SK-N-MC (cell line): ENCODE results near the gene CPNE5.

Source experiments
- DNase-seq: peaks from one replicate; pipeline ENCODE4 v3.0.0-alpha.2; 2011; ENCODE audit warnings: low read depth, low spot score
- H3K27ac ChIP-seq: fragments of 200-600 bp; sonication (generic); 2 replicates; pipeline ENCODE4 v1.5.1; 2016; ENCODE audit warnings: mixed run types
- H3K36me3 ChIP-seq: fragments of 200-600 bp; sonication (generic); 2 replicates; pipeline ENCODE4 v1.6.1; 2017; ENCODE audit warnings: antibody characterized with exemption, low read length, mixed read lengths; ENCODE audit not compliant: insufficient read depth
- H3K4me3 ChIP-seq: fragments of 200-600 bp; sonication (generic); 2 replicates; pipeline ENCODE4 v1.5.1; 2016
- H3K9ac ChIP-seq: fragments of 200-600 bp; sonication (generic); 2 replicates; pipeline ENCODE4 v1.8.0; 2017; ENCODE audit warnings: mixed run types, mixed read lengths; ENCODE audit not compliant: insufficient read length
- H3K9me3 ChIP-seq: fragments of 200-600 bp; sonication (generic); 2 replicates; pipeline ENCODE4 v1.6.1; 2017; ENCODE audit warnings: low read depth, mild to moderate bottlenecking, antibody characterized with exemption, low read length, moderate library complexity, mixed read lengths
- EZH2 ChIP-seq: fragments of 200-600 bp; sonication (generic); IDR thresholded peaks from one replicate; pipeline ENCODE4 v1.6.1; 2017; ENCODE audit warnings: antibody characterized with exemption
- FOXP2 ChIP-seq: optimal IDR thresholded peaks from 2 replicates; pipeline ENCODE3; 2011; ENCODE audit warnings: mild to moderate bottlenecking, moderate library complexity; ENCODE audit not compliant: insufficient read depth; ENCODE audit errors: extremely low read length, control extremely low read depth
- POLR2AphosphoS5 ChIP-seq: IDR thresholded peaks from 2 replicates; pipeline ENCODE4 v1.6.1; 2012; ENCODE audit warnings: mild to moderate bottlenecking, low read depth, low read length, borderline replicate concordance

CPNE5 gene

DNA sequence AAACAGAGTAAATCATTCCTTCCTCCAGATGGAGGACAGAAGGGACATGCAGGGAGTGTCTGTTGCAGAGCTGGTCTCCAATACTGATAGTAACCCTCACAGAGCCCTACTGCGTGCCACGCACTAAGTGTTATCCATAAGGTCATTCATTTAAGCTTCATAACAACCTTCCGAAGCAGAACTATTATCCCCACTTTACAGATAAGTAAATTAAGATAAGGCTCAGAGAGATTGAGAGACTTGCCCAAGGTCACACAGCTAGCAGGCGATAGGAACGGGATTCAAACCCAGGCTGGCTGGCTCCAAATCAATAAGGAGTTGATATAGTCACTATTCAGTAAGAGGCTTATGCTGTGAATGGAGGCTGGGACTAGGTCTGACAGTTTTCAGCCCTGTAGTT, 30.6 kb downstream of the CPNE5 start:
- Histone ChIP-seq H3K9me3 (no peaks in the 10 kb centered on the region), H3K9ac (no peak overlapping the region), H3K36me3 (no peaks in the 10 kb centered on the region), H3K27ac (no peak overlapping the region), H3K4me3 (no peak overlapping the region)
- TF ChIP-seq FOXP2 (no peak), EZH2 (no peak), POLR2AphosphoS5 (no peak)
- no peak for DNase-seq

DNA sequence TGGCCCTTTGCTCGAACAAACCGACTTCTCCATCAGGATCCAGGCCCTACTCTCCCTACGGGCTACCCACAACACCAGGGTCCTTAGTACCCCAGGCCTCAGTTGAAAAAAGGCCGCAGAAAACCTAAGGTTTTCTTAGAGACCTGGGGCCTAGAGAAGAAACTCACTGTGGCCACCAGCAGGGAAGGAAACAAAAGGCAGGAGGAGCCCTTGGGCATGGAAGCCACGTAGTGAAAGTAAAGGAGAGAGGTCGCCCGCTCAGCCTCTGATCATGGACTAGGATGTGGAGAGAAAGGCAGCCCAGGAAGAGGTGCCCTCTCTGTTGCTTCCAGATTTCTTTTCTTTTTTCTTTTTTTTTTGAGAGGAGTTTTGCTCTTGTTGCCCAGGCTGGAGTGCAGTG, 31.5 kb downstream of the CPNE5 start:
- TF ChIP-seq POLR2AphosphoS5 (no peak), FOXP2 (no peak), EZH2 (no peak)
- DNase-seq: no peak
- no peak overlapping the region for H3K27ac ChIP-seq

DNA sequence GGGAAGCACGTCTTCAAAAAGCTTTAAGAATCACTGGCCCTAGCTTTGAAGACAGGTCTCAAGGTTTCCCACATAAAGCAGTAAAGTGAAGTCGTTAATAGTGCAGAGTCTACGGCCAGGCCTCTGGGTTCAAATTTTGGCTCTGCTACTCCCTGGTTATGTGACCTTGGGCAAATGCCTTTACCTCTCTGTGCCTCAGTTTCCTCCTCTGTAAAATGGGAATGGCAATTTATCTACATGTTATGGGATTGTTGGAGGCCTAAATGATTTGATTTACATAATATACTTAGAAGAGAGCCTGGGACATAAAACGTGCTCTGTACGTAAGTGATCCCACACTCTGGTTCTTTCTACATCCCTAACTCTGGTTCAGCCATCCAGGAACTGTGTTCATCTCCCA, 32.1 kb downstream of the CPNE5 start:
- H3K27ac ChIP-seq: no peak overlapping the region
- H3K36me3 ChIP-seq: no peaks in the 10 kb centered on the region
- no peak overlapping the region for H3K4me3 ChIP-seq
- no peak for TF ChIP-seq POLR2AphosphoS5
- no peak for TF ChIP-seq EZH2
- no peak for TF ChIP-seq FOXP2
- DNase-seq: no peak
- H3K9ac ChIP-seq: no peak overlapping the region
- no peaks in the 10 kb centered on the region for H3K9me3 ChIP-seq

More for the DNA sequence above, 31.5 kb downstream of the CPNE5 start:
- Histone ChIP-seq H3K9me3 (no peaks in the 10 kb centered on the region), H3K9ac (no peak overlapping the region), H3K4me3 (no peak overlapping the region), H3K36me3 (no peaks in the 10 kb centered on the region)

DNA sequence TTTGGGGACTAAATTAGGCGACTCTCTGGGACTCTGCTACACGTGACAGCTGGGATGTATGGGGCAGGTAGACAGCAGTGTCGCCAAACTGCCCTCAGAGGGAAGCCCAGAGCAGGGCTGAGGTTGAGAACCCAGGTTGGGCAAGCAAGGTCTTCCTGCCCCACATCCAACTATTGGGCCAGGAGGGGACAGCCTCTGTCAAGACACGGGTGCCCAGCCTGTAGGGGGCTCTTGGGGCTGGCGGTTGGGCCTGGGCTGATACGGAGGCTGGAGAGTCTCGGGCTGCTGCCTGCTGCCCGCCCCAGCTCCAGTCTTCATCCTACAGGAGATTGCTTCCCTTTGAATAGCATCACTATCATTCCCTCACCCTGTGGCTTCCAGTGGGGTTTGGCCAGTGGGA, 33.3 kb downstream of the CPNE5 start:
- H3K9ac ChIP-seq: no peak overlapping the region
- no peak overlapping the region for H3K4me3 ChIP-seq
- no peak for TF ChIP-seq FOXP2
- no peak for TF ChIP-seq EZH2
- no peak for TF ChIP-seq POLR2AphosphoS5
- DNase-seq: no peak
- no peaks in the 10 kb centered on the region for H3K36me3 ChIP-seq
- H3K9me3 ChIP-seq: no peaks in the 10 kb centered on the region
- no peak overlapping the region for H3K27ac ChIP-seq

DNA sequence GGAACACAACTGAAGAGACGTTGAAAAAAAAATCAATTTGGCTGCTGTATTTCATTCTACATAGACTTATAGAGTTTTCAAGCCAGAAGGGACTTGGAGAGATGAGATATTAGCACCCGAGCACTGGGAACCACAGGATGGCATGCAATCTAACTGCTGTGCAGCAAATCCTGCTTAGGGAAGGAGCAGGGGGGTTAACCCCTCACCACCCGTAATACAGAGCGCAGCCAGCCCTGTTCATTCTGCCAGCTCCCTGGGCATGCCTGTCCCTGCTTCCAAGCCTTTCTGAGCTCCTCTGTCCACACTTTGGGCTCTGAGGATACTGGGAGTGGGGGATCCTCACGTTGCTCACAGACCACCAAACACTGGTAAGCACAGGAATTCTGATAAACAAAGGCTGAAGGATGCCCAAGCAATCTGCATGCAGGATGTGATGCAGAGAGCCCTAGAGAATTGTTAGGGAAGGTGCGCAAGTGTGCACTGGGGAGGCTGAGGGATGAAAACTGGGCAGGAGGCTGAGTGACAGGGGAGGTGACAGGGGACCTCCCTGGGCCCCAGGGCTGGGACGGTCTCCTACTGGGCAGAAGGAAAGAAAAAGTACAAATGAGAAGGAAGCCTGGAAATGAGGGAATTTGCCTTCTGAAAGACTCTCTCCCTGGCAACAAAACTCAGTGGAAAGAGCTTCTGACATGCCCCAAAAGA, 34.0 kb downstream of the CPNE5 start:
- H3K9ac ChIP-seq: no peak overlapping the region
- H3K9me3 ChIP-seq: no peaks in the 10 kb centered on the region
- no peaks in the 10 kb centered on the region for H3K36me3 ChIP-seq
- H3K4me3 ChIP-seq: no peak overlapping the region
- no peak for DNase-seq
- H3K27ac ChIP-seq: no peak overlapping the region
- no peak for TF ChIP-seq FOXP2
- no peak for TF ChIP-seq EZH2
- TF ChIP-seq POLR2AphosphoS5: no peak

DNA sequence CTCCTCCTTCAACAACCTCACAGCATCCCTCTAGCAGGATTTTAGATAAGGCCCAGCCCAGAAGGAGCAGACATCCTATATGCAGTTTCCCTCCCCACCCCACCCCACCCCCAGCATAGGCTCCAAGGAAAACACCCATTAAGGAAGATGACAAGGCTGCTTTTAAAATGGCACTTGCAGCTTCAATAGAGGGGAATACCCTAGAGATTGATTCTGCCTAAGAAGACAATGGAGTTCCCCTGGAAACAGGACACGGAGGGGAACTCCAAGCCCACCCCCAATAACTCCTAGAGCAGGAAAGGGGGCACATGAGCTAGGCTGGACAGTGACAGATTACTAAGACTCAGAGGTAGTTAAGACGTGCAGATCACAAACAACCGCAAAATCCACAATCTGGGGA, 34.7 kb downstream of the CPNE5 start:
- Histone ChIP-seq H3K4me3 (no peak overlapping the region), H3K27ac (no peak overlapping the region), H3K9ac (no peak overlapping the region), H3K36me3 (no peaks in the 10 kb centered on the region), H3K9me3 (no peaks in the 10 kb centered on the region)
- DNase-seq: no peak
- TF ChIP-seq POLR2AphosphoS5: no peak
- TF ChIP-seq EZH2: no peak
- TF ChIP-seq FOXP2: no peak

DNA sequence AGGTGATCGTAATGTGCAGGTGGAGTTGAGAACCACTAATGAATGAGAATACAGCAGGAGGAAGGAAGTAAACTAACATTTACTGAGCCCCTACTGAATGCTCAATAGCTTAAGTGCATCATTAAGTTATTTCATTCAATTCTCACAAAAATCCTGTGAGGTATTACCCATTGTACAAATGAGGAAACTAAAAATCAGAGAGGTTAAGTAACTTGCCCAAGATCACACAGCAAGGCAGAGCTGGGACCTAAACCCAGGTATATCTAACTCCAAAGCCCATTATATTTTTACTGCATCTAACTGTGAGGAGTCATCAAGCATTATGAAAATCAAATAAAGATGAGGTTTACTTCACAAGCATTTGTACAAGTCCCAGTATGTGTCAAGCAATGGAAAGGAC, 35.3 kb downstream of the CPNE5 start:
- no peak overlapping the region for H3K27ac ChIP-seq
- H3K9ac ChIP-seq: no peak overlapping the region
- TF ChIP-seq FOXP2: no peak
- no peak for TF ChIP-seq EZH2
- no peak for TF ChIP-seq POLR2AphosphoS5
- no peak overlapping the region for H3K4me3 ChIP-seq
- H3K36me3 ChIP-seq: no peaks in the 10 kb centered on the region
- H3K9me3 ChIP-seq: no peaks in the 10 kb centered on the region
- DNase-seq: no peak

DNA sequence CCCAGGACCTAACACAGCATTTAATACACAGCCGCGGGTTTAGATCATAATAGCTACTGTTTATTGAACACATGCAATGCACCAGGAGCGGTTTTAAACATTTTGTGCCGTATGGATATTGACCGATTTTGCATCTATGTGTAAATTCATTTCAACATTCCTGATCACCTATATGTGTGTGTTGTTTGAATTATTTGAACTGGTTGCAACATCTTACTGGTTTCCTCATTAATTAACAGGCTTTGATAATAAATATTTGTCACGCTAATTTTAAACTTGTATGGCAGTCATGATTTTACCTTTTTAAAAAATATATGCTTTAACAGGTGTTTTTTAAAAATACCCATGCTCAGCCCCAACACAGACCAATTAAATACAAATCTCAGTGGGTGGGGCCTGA, 35.8 kb downstream of the CPNE5 start:
- no peak for TF ChIP-seq FOXP2
- Histone ChIP-seq H3K9ac (no peak overlapping the region), H3K4me3 (no peak overlapping the region), H3K36me3 (no peaks in the 10 kb centered on the region), H3K27ac (no peak overlapping the region), H3K9me3 (no peaks in the 10 kb centered on the region)
- DNase-seq: no peak
